ENCODE results near the gene PPT2.

Gene PPT2

GRCh38 chr6:32153564-32154513 is at the start of gene PPT2:
PPT2 (plus strand) TSS chr6:32154141; CDS start chr6:32154595, 454 bp downstream.
- DNase-seq, result peak; percentile 90

- DNase-seq, result no peak
Measured at GRCh38 chr6:32105433-32105832, 48.5 kb upstream of the PPT2 start.

GRCh38 chr6:32107406-32107805 is 46.5 kb upstream of the PPT2 start:
- DNase-seq, result no peak

GRCh38 chr6:32108094-32108627 is 45.8 kb upstream of the PPT2 start:
- DNase-seq, result no peak

- no peak for DNase-seq
Measured at GRCh38 chr6:32108727-32109113, 45.2 kb upstream of the PPT2 start.

GRCh38 chr6:32109114-32109764 is 44.7 kb upstream of the PPT2 start, which contains the start of gene TNXB:
TNXB (minus strand) TSS chr6:32109338; CDS start chr6:32098198, 11,140 bp downstream.
- DNase-seq, result no peak

- DNase-seq, result no peak
Measured at GRCh38 chr6:32109765-32110160, 44.2 kb upstream of the PPT2 start.

GRCh38 chr6:32110632-32111031 is 43.3 kb upstream of the PPT2 start:
- DNase-seq, result no peak

GRCh38 chr6:32111424-32112066 is 42.4 kb upstream of the PPT2 start:
- DNase-seq, result no peak

- DNase-seq, result no peak
Measured at GRCh38 chr6:32112431-32112980, 41.4 kb upstream of the PPT2 start.

GRCh38 chr6:32113386-32114352 is 40.3 kb upstream of the PPT2 start:
- DNase-seq, result no peak

GRCh38 chr6:32114796-32115195 is 39.1 kb upstream of the PPT2 start:
- DNase-seq, result no peak

GRCh38 chr6:32115623-32116022 is 38.3 kb upstream of the PPT2 start:
- DNase-seq, result no peak

GRCh38 chr6:32116674-32117073 is 37.3 kb upstream of the PPT2 start:
- DNase-seq, result no peak

GRCh38 chr6:32117461-32117860 is 36.5 kb upstream of the PPT2 start:
- no peak for DNase-seq

- peak; percentile 84 for DNase-seq
Measured at GRCh38 chr6:32118782-32119628, 34.9 kb upstream of the PPT2 start.

- DNase-seq, result no peak
Measured at GRCh38 chr6:32120573-32121059, 33.3 kb upstream of the PPT2 start.

GRCh38 chr6:32123681-32124080 is 30.3 kb upstream of the PPT2 start:
- no peak for DNase-seq

GRCh38 chr6:32126880-32127279 is 27.1 kb upstream of the PPT2 start:
- no peak for DNase-seq

GRCh38 chr6:32127409-32127716 is 26.6 kb upstream of the PPT2 start:
- DNase-seq, result no peak

Measured in activated CD8-positive, alpha-beta memory T cell treated with anti-CD3 and anti-CD28 coated beads, Interleukin-2, amount 50 U/mL, for 48 hours (primary cell).